Iris pigment epithelial cell (primary cell): ENCODE results near the gene PDE6A.

Experiments used
- DNase-seq: peaks from one replicate; pipeline ENCODE4 v3.0.0-alpha.2; 2011; ENCODE audit warnings: low read depth

Gene PDE6A

DNA sequence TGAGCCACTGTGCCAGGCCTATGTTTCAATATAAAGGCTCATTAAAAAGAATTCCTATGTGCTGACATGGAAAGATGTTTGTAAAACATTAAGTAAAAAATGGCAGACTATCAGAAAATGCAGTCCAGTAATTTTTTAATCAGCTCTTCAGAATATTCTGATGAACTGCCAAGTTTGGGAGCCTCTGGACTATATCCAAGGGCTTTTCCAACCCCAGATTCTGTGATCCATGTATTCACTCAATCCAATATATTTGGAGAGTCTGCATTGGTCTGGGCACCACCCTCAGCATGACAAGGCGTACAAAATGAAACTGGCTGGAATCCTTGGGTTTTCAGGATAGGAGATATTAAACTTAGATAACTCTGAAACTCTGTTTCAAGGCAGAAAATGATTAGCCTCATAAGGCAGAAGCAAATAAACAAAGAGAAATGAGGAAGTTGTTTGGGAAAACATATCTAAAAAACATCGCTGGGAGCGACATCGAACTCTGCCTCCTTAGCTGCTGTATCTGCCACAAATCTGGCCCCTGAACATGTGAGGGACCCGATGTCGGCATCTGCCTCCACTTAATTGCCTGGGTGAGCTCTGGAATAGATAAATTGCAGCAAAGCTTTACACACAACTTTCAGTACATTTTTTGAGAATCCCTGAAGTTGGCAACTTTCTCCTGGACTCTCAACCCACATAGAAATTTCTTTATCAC is 14.4 kb downstream of the PDE6A start:
- no peak for DNase-seq

DNA sequence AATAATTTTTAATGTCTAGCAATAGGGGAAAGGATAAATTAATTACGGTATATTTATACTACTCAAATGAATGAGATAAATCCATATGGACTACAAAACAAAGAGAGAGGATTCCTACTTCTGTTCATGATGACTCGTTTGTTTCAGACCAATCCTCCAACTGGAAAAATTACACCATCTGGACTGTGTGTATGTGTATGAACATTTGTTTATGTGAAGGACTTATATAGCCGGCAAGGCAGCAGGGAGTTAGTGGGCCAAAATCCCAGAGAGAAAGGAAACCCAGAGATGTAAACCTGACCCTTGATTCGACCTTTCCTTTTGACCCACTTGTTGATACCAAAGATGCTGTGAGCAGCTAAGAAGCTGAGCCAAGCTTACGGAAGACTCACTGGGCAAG is 20.1 kb downstream of the PDE6A start:
- peak; percentile 58 for DNase-seq

DNA sequence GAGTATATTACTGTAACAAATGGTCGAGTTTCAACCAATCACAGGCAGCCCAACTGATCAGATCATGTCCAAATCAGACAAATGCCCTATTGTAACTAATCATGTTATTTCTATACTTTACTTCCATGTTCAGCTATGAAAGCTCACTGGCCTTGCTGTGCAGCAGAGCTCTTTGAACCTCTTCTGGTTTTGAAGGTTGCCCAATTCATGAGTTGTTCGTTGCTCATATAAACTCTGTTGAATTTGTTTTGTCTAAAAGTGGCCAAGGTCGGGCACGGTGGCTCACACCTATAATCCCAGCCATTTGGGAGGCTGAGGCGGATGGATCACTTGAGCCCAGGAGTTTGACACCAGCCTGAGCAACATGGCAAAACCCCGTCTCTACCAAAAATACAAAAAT is 21.6 kb downstream of the PDE6A start:
- no peak for DNase-seq

DNA sequence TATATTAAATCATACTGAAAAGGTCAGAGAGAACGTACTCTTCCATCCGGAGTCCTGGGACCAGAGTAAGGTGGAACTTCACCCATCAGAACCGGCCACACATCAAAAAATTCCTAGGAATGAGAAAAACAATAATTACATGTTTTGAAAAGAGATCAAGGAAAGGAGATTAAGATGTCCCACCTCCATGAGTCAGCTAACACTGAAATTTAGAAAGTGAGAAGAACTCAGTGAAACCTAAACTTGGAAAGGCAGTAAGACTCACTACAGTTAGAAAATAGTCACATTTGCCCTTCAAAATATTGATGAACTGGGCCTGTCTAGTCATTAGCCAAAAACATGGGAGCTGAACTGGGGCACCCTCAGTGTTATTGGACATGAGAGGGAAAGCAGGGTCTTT is 23.0 kb downstream of the PDE6A start:
- no peak for DNase-seq

DNA sequence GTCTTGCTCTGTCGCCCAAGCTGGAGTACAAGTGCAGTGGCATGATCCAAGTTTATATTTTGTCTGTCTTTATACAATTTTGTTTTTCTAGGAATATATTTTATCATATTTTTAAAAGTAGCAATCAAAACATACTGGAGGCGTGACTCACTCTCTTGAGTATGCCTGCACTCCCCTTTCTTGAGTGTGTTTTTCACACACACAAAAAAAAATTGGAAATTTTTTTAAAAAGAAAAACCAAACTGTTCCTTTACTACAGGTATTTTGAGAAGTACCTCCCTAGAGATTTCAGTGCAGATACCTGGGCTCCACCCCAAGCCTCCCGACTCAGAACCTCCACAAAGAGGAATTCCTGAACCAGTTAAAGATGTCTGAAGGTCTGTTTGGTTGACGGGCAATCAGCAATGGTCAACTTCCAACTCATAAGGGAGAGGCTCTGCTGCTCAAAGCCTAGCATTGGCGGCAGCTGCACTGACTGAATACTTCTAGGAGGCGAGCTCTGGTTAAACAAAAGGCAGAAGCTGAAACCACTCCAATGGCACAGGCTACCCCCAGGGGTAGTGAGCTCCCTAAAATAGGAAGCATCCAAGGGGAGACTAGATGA is 27.4 kb downstream of the PDE6A start:
- peak; percentile 51 for DNase-seq

DNA sequence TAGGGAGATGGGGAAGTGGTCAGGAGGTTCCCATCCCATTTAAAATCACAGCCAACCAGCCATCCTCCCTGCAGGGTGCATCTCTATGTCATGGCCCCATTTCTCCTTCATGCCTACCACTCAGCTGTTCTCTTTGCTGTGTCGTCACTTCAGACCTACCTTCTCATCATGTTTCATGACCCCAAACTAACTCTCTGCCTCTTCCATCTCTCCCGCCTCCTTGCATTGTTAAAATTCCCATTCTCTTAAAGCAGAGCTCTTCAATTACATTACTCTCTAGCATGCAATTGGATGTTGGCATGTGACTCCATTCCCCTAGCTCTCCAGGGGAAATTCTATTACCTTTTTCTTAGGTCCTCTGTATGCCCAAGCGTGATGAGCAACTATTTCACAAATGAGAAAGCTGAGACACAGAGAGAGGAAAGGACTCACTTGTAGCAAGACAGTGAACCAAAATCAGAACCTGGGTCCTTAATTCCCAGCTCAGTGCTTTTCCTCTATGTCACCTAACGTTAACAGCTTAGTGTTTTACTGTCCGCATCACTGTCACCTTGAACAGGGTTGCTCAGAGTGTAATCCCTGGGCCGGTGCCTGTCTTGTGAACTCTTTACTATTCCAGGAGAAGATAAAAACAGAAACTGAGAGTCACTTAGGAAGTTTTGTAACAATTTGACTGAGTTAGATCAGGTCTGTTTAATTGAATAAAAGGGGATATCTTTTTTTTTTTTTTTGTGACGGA is 28.1 kb downstream of the PDE6A start:
- DNase-seq: no peak

DNA sequence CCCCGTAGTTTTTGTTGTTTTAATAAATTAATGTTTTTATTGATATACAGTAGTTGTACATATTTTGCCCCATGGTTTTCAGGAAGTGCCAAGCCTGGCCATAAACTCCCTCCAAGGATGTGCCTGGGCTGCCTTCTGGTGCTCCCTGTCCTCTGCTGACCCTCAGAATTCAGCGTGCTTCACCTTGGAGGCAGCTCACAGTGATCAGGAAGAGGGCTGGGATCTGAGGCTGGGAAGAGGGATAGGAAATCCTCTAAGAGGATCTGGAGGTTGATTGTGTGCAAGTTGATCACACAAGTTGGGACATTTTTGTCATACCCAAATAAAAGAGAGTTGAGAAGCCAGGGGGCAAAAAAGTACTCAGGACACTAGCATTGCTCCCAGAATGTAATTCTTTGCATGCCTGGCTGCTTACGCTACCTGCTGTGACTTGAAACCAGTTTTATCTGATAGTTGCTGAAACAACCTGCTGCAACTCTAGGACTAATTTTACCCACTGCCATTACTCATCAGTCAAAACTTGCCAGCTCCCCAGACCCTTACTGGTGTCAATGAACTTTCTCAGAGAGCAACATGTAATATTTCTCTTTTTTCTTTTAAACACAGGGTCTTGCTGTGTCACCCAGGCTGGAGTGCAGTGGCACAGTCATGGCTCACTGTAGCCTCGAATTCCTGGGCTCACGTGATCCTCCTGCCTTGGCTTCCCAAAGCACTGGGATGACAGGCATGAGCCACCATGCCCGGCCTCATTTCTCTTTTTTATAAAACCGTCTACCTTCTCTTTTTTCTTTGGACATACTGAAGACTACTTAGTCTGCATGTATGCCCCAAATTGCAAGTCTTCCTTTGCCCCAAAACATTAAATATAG is 29.0 kb downstream of the PDE6A start:
- DNase-seq: peak; percentile 54

DNA sequence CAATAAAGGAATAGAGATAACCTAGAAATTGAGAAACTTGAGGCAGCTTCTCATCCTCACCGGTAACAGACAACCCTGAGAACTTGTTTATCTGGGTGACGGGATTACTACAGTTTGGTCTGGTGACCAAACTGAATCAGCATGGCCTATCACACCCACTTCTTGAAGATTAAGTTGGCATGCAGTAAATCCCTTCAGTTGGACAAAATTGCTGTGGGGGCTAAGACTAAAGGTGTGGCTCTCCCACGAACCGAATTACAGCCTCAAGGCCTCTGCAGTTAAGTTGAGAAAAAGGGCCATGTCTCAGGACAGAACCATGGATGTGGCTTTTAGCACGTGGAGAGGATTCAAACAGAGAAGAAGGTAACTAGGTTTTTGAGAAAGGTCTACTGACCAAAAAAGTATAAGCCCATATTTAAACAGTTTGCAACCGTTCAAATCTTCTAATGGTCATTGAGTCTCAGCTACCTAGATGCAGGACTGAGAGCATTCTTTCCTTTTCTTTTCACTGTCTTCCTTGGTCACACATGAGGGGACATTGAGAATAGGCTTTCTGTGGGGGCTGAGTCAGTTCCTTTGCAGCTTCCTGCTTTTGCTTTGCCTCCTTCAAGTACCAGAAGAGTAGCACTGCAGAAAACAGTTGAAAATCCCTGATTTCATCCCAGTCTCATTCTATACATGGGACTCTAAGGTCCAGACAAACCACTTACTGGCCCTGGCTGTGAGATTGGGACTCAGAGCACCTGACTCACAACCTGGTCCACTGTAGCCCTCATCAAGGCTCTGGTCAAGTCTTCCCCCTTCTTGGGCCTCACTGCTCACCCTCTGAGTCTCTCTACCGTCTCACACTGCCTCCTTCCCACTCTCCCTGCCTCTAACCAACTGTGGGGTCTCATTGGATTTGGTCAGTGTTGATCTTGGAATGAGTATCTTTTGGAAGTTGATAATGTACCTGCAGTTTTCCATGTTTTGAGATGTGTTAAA is 30.9 kb downstream of the PDE6A start:
- DNase-seq: no peak

DNA sequence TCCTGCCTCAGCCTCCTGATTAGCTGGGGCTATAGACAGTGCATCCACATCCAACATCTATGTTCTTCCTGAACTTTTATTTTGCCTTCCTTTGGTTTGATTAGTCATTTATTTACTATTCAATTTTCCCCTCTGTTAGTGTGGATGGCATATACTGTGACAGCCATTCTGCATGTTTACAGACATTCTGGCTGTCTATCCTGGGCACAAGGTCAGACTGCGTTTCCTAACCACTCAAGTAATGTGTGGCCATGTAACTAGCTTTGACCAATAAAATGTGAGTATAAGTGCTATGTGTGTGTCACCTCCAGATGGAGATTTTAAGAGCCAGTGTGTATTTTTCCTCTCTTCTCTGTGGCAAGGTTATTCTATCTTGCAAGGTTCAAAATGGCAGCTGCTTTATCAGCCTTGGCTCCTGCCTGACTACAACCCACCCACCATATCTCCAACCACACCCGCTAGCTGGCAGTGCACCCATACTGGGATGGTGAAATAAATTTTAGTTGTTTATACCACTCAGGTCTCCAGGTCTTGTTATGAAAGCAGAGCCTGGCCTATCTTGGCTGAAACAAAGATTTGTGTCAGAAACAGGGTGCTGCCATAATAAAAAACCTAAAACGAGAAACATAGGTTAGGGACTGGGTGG is 32.2 kb downstream of the PDE6A start:
- DNase-seq: no peak

DNA sequence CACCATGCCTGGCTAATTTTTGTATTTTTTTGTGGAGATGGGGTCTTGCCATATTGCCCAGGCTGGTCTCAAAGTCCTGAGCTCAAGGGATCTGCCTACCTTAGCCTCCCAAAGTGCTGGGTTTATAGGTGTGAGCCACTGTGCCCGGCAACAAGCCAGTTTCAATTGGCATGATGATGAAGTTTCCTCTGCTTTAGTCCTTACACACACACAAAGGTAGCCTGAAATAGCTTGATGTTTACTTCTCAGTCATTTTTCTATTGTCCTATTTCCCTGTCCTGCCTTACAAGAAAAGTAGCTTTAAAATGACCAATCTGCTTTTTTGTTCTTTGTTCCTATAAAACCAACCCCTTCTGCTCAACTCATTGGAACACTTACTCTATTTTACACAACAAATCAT is 33.6 kb downstream of the PDE6A start:
- DNase-seq: no peak

DNA sequence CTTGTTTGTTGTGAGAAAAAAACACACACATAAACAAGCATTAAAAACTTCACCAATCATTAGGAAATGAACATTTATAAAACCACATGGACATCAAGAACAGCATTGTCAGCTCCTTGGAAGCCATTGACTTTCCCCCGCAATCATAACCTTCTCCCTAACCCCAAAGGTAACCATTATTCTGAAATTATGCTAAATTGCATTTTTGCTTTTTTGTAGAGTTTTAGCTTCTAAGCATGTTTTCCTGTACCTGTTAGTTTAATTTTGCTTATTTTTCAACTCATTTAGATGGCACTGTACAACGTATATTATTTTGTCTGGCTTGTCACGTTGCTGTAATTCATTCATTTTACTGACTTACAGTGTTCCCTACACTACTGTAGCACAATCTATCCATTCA is 36.8 kb downstream of the PDE6A start:
- DNase-seq: no peak

DNA sequence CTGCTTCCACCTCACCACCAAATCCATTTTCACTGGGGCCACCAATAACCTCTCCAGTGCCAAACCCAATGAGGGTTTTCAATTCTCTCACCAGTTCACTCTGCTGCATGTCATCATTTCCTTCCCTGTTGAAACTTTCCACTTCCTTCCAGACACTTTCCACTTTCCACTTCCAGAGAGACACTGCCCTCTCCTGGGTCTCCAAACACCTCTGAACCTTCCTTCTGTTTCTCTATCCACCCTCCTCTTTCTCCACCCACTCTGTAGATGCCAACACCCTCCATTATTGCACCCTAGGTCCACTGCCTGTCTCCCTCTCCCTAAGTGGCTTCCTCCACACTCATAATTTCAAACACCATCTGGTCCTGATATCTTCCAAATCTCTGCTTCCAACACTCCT is 39.6 kb downstream of the PDE6A start:
- no peak for DNase-seq

DNA sequence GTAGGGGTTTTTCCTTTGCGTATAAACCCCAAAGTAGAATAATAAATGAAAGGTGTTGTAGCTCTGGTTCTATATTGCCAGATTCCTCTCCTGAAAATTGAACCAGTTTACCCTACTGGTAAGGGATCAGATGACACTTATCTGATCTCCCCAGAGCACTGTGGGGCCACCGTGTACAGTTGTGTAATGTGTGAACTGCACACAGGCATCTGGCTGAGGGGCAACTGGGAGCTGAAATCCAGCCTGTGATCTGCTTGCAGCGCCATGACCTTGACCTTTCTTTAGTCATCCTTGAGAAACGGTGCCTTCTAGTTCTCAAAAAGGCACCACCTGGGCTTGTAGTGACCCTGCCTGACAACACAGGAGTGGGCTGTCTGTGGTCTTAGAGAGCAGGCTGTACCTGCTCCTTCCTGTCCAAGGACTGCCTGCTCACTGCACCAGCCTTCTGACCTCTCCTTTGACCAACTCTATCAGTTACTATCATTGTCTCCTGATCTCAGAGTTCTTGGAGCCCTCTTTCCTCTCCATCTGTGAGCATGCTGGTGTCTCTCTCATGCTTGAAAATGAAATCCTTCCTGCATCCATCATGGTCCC is 40.2 kb downstream of the PDE6A start:
- DNase-seq: peak; percentile 33

DNA sequence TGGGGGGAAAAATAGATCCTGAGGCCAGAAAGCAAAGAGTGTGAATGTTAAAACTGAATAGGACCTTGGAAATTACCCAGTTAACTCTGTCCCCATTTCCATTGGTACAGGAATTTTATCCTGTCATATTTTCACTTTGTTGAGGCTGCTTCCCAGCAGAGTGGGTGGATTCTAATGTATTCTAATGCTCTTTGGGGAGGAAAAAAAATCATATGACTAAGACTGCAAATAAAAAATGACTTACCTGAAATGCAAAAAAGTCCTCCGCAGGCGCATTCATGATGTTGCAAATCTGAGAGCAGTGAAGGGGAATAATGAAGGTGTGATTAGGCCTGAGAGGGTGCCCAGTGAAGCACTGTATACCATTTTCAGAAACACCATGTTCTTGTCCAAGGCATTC is 41.2 kb downstream of the PDE6A start:
- DNase-seq: no peak

DNA sequence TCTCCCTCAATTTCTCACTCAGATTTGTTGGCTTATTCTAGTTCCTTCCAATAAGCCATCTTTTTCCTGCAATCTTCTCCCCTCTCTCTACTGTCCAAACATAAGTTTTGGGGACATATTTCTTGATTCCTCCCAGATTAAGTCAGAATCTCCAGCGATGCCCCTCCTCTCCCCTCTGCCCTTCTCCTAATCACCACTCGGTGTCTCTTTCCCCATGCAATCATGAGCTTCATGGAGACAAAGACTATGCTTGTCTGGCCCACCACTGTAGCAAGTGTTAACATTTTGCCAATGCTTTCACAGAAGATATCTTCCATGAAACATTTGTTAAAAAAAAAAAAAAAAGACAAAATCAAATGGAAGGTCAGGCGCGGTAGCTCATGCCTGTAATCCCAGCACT is 42.4 kb downstream of the PDE6A start:
- DNase-seq: no peak

DNA sequence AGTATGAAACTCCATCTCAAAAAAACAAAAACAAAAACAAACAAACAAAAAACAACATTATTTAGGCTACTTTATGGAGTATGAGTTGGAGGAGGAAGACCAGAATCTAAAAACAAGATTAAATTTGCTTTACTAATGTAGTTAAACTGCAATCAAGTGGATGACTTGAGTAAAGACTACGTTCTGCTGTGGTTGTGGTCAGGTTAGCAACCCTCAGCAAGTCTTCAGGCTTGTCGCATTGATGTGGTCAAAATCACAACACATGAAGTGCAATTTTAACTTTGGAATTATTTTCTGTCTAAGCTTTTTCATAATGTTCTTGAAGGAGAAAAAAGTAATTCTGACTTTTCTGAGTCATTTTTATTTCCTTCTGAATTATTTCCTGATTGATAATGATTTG is 43.1 kb downstream of the PDE6A start:
- DNase-seq: no peak

DNA sequence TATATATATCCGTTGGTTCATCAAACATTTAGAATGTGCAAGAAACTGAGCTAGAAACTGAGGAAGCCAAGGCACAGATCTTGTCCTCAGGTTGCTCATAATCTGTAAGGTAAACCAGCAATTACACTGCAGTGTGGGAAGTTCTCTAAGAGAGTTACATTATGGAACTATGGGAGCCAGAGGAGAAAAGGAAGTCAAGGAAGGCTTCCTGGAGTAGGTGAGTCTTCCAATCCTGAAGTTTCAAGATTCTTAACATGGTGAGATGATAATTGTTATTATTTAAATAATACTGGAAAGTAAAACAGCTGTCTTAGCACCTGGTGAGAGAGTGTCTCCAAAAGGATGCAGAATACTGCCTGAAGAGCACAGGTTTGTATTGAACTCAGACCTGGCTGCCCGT is 44.2 kb downstream of the PDE6A start:
- DNase-seq: no peak

DNA sequence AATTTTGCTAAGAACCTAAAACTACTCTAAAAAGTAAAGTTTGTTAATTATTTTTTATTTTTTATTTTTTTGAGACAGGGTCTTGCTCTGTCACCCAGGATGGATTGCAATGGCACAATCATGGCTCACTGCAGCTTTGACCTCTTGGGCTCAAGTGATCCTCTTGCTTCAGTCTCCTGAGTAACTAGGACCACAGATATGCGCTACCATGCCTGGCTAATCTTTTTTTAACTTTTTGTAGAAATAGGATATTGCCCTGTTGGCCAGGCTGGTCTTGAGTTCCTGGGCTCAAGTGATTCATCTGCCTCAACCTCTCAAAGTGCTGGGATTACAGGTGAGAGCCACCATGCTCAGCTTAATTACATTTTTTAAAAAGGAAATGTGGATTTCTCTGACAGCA is 45.8 kb downstream of the PDE6A start:
- DNase-seq: no peak

DNA sequence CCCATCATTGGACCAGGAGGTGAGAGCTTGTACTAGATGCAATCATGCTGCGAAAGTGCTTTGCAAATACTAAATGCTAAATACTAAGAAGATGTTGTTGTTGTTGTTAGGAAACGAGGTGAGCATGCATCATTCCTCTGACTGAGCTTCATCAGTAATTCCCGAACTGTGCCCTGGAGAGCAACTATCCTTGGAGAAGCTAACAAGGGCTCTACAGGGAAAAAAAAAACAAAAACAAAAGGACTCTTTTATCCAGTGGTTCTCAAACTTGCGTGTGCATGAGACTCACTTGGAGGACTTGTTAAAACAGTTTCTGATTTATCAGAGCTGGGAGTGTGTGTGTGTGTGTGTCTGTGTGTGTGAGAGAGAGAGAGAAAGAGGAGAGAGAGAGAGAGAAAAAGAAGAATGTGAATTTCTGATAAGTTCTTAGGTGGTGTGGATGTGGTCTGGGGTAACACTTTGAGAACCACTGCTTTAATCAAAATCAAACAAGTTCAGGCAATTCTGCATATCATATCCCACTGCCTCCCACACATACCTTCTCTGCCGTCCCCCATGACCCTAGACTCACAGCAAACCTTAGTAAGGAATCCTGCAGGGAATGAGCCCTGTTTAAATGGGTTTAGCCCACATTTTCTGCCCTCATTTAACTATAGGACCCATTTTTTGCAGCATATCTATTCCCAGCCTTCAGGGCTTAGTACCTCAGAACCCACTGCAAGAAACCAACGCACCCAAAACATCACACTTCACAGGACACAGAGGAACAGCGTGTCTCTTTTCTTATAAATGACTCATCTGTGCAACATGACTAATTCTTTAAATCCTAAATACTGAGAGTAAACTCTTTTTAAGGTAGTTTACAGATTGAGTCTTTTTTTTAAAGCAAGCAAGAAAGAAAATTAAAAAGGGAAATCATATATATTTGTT is 48.9 kb downstream of the PDE6A start:
- peak; percentile 72 for DNase-seq
